Kidney (tissue), 14 donors: ENCODE measurements around the gene FMO5. TPM values are rescaled to one million over a fixed set of nuclear protein-coding genes. Genes with fewer than 3 reads are reported as not detected.
"Not testable (repeated sequence)": the region's sequence is repeated elsewhere in the genome, so short reads cannot be mapped to it uniquely, and the experiment has no call there.

Source experiments
- DNase-seq, 5 donors: peaks; one replicate each; pipeline ENCODE4 v3.0.0-alpha.2; 2013 to 2020
- FAIRE-seq: peaks from 2 replicates; lab custom pipeline; 2012; peaks lifted over from hg19 to GRCh38; lab: Jason Lieb, UNC
- H3K27ac ChIP-seq, 2 donors: one replicate each; pipeline ENCODE4 v1.7.0; 2013; ENCODE audit warnings: low read depth in 2 of 2, low read length in 2 of 2, inconsistent platforms in 1 of 2
- H3K27me3 ChIP-seq: one replicate; pipeline ENCODE4 v1.7.1; 2013; ENCODE audit warnings: low read length, inconsistent platforms; ENCODE audit not compliant: control insufficient read depth, insufficient read depth
- H3K36me3 ChIP-seq, 3 donors: one replicate each; pipeline versions ENCODE4 v1.7.0 to v1.7.1; 2013; ENCODE audit warnings: low read length in 3 of 3, control low read depth in 1 of 3, inconsistent platforms in 1 of 3; ENCODE audit not compliant: insufficient read depth in 3 of 3, control insufficient read depth in 2 of 3
- H3K4me1 ChIP-seq, 3 donors: one replicate each; pipeline versions ENCODE4 v1.7.0 to v1.7.1; 2013; ENCODE audit warnings: low read length in 3 of 3, inconsistent platforms in 1 of 3, low read depth in 1 of 3; ENCODE audit not compliant: control insufficient read depth in 2 of 3, insufficient read depth in 2 of 3
- H3K4me3 ChIP-seq, 3 donors: one replicate each; pipeline versions ENCODE4 v1.7.0 to v1.8.1; 2013; ENCODE audit warnings: low read length in 3 of 3, control low read depth in 1 of 3, inconsistent platforms in 1 of 3
- H3K9ac ChIP-seq, 3 donors: one replicate each; pipeline versions ENCODE4 v1.7.0 to v1.7.1; 2013; ENCODE audit warnings: low read length in 3 of 3, control low read depth in 1 of 3, inconsistent platforms in 1 of 3
- H3K9me3 ChIP-seq, 3 donors: one replicate each; pipeline versions ENCODE4 v1.7.0 to v1.7.1; 2013; ENCODE audit warnings: low read length in 3 of 3, control low read depth in 1 of 3, inconsistent platforms in 1 of 3; ENCODE audit not compliant: control insufficient read depth in 2 of 3, insufficient read depth in 1 of 3
- CTCF ChIP-seq: IDR thresholded peaks from 3 replicates; pipeline ENCODE4 v1.5.1; 2012; ENCODE audit warnings: mild to moderate bottlenecking, moderate library complexity, borderline replicate concordance; ENCODE audit not compliant: insufficient read depth; ENCODE audit errors: extremely low read depth
- intact Hi-C: fragments of 100-400 bp; cut with DNase I; formaldehyde crosslinking; loops from one replicate; pipeline ENCODE4 v1.11.1; 2022
- polyA plus RNA-seq: library from polyadenylated mRNA; stranded (reverse); fragments of 350-450 nt; fragmentation: Illumina TruSeq; extraction: RNeasy Lipid Tissue Mini Kit (QIAGEN cat#74804); gene quantifications from one replicate; pipeline ENCODE4 v1.2.3, GENCODE V29; 2014; ENCODE audit warnings: low read depth, low replicate concordance; ENCODE audit not compliant: insufficient read depth
- total RNA-seq: library from RNA; stranded (reverse); fragmentation: NEBNext Ultra II Directional; extraction: Animal tissue kit (Norgen Biotek cat#: 25700); gene quantifications from one replicate; pipeline ENCODE4 v1.2.1, GENCODE V29; 2021
- donor health status: control.
- donor health status: control.
- donor health status: control.
- donor health status: control.
- donor health status: control.
- donor health status: DM: yes; HTN: yes; CAD: no.
- donor health status: Normal renal cell carcinoma (clear cell type).

The FMO5 gene
- total and polyA plus RNA-seq, 2 donors from 2014 or later, result 9.5 to 12.3 TPM

- H3K27me3 ChIP-seq, result no peaks in the 10 kb centered on the region
- H3K9me3 ChIP-seq, result no peaks in the 10 kb centered on the region
- TF ChIP-seq CTCF, result no peak
- FAIRE-seq, result no peak
- no peaks in the 10 kb centered on the region for H3K4me1 ChIP-seq
- no peak overlapping the region for H3K27ac ChIP-seq
- no peak overlapping the region for H3K4me3 ChIP-seq
- peaks cover 9 to 37% (median 24%) of the 10 kb centered on the region in 3 donors for H3K36me3 ChIP-seq
- intact Hi-C loops, result no loop called here
- DNase-seq, result no peak
- no peak overlapping the region for H3K9ac ChIP-seq
Measured at GRCh38 chr1:147163019-147163418, 62.1 kb downstream of the FMO5 start.

- H3K36me3 ChIP-seq, result peaks cover 10 to 44% (median 27%) of the 10 kb centered on the region in 3 donors
- H3K27me3 ChIP-seq, result no peaks in the 10 kb centered on the region
- H3K27ac ChIP-seq, result no peak overlapping the region
- intact Hi-C loops, result no loop called here
- H3K9me3 ChIP-seq, result no peaks in the 10 kb centered on the region
- no peak for DNase-seq
- no peaks in the 10 kb centered on the region for H3K4me1 ChIP-seq
- no peak for FAIRE-seq
- no peak overlapping the region for H3K4me3 ChIP-seq
- no peak overlapping the region for H3K9ac ChIP-seq
- no peak for TF ChIP-seq CTCF
Measured at GRCh38 chr1:147162093-147162492, 63.0 kb downstream of the FMO5 start.

GRCh38 chr1:147157116-147157515 is 68.0 kb downstream of the FMO5 start:
- H3K4me3 ChIP-seq, H3K4me1 ChIP-seq, H3K9me3 ChIP-seq, intact Hi-C loops, H3K27me3 ChIP-seq, FAIRE-seq, H3K27ac ChIP-seq, H3K9ac ChIP-seq, DNase-seq: not testable (repeated sequence)
- peaks cover 10 to 41% (median 24%) of the 10 kb centered on the region in 3 donors for H3K36me3 ChIP-seq

GRCh38 chr1:147156642-147157041 is 68.5 kb downstream of the FMO5 start:
- FAIRE-seq (no peak), DNase-seq (no peak)
- Histone ChIP-seq H3K27ac (no peak overlapping the region), H3K4me3 (no peak overlapping the region), H3K9me3 (no peaks in the 10 kb centered on the region), H3K36me3 (peaks cover 10 to 37% (median 24%) of the 10 kb centered on the region in 3 donors), H3K27me3 (no peaks in the 10 kb centered on the region), H3K4me1 (no peaks in the 10 kb centered on the region), H3K9ac (no peak overlapping the region)
- TF ChIP-seq CTCF, result no peak
- intact Hi-C loops, result no loop called here
